ENCODE results near the gene ATP1A1. TPM values are rescaled to one million over a fixed set of nuclear protein-coding genes. Genes with fewer than 3 reads are reported as not detected.
A peak's percentile ranks its signal among the peaks of the same experiment; 100 is the strongest.

Gene ATP1A1
- total and polyA plus RNA-seq, 2 experiments from 2014 or later: 117 to 202 TPM

DNA sequence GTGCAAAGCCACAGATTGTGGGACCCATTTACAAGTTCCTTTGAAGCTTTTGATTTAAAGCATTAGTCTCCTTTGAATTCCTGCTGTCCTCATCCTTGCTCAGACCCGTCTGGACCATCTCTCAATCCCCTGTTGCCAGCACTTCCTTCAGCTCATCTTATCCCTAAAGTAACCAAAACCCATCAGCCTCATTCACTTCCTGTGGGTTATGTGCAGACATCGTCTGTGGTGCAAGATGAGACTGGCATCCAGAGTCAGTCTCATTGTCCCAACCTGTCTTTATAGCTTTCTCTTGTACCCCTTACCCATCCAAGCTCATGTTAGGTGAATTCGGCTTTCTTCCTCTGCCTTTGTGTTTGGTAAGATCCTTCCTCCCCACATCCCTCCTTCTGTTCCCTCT lies 29.3 kb downstream of the ATP1A1 start:
- H3K4me2 ChIP-seq: no peak overlapping the region
- H2AFZ ChIP-seq: no peak overlapping the region
- H3K79me2 ChIP-seq (replicated peaks; ENCODE audit: insufficient read depth): no peaks in the 10 kb centered on the region
- no peaks in the 10 kb centered on the region for H3K9me2 ChIP-seq (ENCODE audit: insufficient read depth)
- peaks cover 19% of the 10 kb centered on the region; the same call in 1 of the 2 replicates for H4K20me1 ChIP-seq (replicated peaks; ENCODE audit: insufficient read depth)
- ATAC-seq (no peak), DNase-seq (ENCODE audit: low spot score) (no peak)
- Mint-ChIP-seq H3K27ac (peak overlapping the region; percentile 66; the same call in 1 of the 2 replicates), H3K36me3 (ENCODE audit: low read depth) (peaks cover 96% of the 10 kb centered on the region), H3K4me1 (peaks cover 6% of the 10 kb centered on the region; the same call in 2 of the 3 replicates), H3K4me3 (no peak overlapping the region), H3K27me3 (ENCODE audit: insufficient read depth, low read depth, poor library complexity) (peaks cover 11% of the 10 kb centered on the region), H3K9me3 (no peaks in the 10 kb centered on the region)
- no peak overlapping the region for H3K27ac ChIP-seq (ENCODE audit: low read depth)
- TF ChIP-seq STAT1 (IDR thresholded peaks at IDR 0.05; ENCODE audit: unreplicated experiment) (no peak), POLR2AphosphoS5 (IDR thresholded peaks at IDR 0.05; ENCODE audit: low read depth) (no peak), CTCF (conservative IDR thresholded peaks at IDR 0.05; ENCODE audit: low read depth in 2 of 2) (no peak), REST (IDR thresholded peaks at IDR 0.05; ENCODE audit: unreplicated experiment) (no peak), EZH2phosphoT487 (IDR thresholded peaks at IDR 0.05; ENCODE audit: unreplicated experiment) (no peak), ZNF114 (CRISPR knock-in tag; IDR thresholded peaks at IDR 0.05) (no peak), ZNF462 (CRISPR knock-in tag; IDR thresholded peaks at IDR 0.05) (no peak), EZH2 (IDR thresholded peaks at IDR 0.05; ENCODE audit: low read depth, unreplicated experiment) (no peak), ZNF331 (CRISPR knock-in tag; IDR thresholded peaks at IDR 0.05; ENCODE audit: low read depth) (no peak), CREB1 (CRISPR knock-in tag; IDR thresholded peaks at IDR 0.05; ENCODE audit: low read depth) (no peak), NANOG (IDR thresholded peaks at IDR 0.05; ENCODE audit: borderline replicate concordance) (no peak), JUNB (IDR thresholded peaks at IDR 0.05; ENCODE audit: unreplicated experiment) (no peak)
- TF ChIP-seq, protein P1, sequence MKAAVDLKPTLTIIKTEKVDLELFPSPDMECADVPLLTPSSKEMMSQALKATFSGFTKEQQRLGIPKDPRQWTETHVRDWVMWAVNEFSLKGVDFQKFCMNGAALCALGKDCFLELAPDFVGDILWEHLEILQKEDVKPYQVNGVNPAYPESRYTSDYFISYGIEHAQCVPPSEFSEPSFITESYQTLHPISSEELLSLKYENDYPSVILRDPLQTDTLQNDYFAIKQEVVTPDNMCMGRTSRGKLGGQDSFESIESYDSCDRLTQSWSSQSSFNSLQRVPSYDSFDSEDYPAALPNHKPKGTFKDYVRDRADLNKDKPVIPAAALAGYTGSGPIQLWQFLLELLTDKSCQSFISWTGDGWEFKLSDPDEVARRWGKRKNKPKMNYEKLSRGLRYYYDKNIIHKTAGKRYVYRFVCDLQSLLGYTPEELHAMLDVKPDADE (IDR thresholded peaks at IDR 0.05): no peak
- H3K4me1 ChIP-seq (ENCODE audit: insufficient read depth): peaks cover 2% of the 10 kb centered on the region
- H3F3A ChIP-seq (replicated peaks; ENCODE audit: low read depth): no peaks in the 10 kb centered on the region
- no peak overlapping the region for H3K4me3 ChIP-seq
- peaks cover 58% of the 10 kb centered on the region for H3K36me3 ChIP-seq (ENCODE audit: insufficient read depth)
- no peaks in the 10 kb centered on the region for H3K27me3 ChIP-seq (ENCODE audit: insufficient read depth)
